H4 (cell line): ENCODE data around the gene RPRD1B. TPM values are rescaled to one million over a fixed set of nuclear protein-coding genes. Genes with fewer than 3 reads are reported as not detected.

Source experiments
- DNase-seq: peaks from one replicate; pipeline ENCODE4 v3.0.0-alpha.2; 2015; ENCODE audit warnings: low spot score
- total RNA-seq: library from RNA; depleted of rRNA; stranded (reverse); fragments of >200 nt; shearing (Covaris generic); gene quantifications from 2 replicates; pipeline ENCODE4 v1.2.3, GENCODE V29; 2014

Gene RPRD1B
- total RNA-seq, 1 experiment from 2014 or later, result 13.5 TPM

GRCh38 chr20:38120625-38120988 is 87.1 kb downstream of the RPRD1B start:
- DNase-seq, result no peak

GRCh38 chr20:38121741-38122140 is 88.2 kb downstream of the RPRD1B start:
- no peak for DNase-seq

DNA sequence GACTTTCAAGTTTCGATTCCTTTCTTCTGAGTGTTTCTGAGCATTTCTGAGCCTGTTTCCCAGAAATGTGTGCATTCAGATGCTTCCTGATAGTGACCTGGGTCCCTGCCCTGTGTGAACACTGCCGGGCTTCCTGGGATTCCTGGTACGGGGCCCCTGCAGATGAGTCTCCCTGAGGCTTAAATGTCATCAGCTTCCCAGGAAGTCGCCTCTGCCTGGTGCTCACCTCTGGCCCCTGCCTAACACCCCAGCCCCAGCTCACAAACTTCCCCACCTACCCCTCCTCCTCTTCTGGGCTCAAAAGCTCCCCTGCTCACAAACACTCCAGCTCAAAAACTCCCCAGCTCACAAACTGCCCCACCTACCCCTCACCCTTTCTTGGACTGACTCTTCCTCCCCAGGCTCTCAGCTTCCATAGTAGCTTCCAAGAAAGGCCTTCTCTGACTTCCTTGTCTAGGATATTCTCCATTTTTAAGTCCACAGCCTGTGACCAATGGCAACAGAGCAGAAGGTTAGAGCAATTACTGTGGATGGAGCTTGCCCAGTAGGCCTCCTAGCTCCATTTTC is 89.6 kb downstream of the RPRD1B start:
- DNase-seq, result no peak

GRCh38 chr20:38125157-38126056 is 91.9 kb downstream of the RPRD1B start:
- no peak for DNase-seq

DNA sequence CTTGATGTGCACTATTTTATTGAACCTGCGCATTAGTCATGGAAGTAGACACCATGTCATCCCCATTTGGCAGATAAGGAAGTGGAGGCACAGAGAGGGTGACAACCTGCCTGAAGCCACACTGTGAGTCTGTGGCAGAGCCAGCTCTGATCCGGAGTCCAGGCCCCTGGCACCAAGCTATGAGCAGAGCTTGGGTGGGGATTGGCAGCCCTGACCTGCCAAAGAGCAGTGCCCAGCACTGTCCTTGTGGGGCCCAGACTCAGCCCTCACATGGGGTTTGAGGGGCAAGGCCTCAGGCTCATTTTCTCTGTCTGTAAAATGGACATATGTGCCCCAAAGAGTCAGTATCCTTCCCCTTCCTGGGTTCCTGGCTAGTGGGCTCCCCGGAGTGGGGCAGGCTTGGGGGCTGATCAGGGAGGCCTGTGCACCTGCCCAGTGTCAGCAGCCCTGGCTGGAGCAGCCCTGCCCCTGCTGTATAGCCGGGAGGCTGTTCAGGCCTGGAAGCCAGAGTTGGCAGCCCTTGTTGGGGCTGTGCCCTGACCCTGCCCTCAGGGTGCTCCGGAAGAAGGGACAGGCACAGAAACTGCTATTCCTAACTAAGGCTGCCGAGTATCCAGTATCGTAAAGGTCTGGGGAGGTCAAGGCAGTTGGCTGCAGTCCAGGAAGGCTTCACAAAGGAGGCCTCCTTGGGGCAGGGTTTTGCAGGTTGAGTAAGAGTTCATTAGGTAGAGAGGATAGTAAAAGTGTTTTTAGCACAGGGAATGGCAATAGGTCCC is 92.8 kb downstream of the RPRD1B start:
- no peak for DNase-seq

DNA sequence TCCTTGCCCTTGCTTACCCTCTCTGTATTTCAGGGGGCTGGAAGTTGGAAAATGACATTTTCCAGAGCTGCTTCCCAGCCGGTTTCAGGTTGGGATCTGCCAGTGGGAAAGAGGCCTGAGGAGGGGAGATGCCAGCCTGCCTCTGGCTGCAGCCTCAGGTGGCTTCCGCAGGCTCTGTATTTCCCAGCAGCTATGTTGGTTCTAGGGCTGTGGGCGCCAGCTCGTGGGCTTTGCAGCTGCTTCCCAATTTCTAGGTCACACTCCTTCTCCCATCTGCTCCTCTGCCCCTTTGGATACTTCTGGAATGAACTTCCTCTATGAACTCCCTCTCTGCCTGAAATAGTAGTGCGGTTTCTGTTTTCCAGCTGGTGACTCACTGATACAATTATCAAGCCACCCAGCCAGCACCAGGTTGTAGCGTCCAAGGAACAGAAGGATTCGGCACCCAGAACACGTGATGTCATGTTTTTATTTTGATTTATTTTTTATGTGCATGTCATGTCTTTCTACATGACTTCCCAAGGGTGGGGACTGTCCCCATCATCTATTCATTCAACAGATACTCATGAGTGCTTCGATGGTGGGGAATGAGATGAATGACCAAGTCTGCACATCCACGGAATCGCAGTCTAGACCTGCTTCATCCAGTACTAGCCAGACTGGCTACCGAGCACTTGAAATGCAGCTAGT is 93.5 kb downstream of the RPRD1B start:
- DNase-seq, result peak; percentile 81

- no peak for DNase-seq
Observed at GRCh38 chr20:38127920-38128528, 94.5 kb downstream of the RPRD1B start.

DNA sequence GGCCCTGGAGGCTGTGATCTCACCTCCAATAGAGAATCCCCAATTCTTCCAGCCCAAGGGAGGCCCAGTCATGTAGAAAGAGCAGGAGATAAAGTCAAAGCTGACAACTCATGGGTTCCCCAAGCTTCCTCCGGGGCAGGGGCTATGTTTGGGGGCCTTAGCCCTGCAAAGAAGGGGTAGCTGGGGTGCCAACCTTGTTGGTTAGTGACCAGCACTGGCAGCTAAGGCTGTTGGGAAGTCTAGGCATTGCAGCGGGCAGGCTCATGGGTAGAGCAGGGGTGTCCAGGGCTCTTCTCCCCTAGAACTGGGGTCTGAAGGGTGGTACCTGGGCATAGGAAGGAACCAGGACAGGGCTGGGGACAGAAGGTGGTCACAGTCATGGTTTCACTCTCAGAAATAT is 95.1 kb downstream of the RPRD1B start:
- no peak for DNase-seq

- DNase-seq, result no peak
Observed at GRCh38 chr20:38129248-38129865, 95.8 kb downstream of the RPRD1B start.

DNA sequence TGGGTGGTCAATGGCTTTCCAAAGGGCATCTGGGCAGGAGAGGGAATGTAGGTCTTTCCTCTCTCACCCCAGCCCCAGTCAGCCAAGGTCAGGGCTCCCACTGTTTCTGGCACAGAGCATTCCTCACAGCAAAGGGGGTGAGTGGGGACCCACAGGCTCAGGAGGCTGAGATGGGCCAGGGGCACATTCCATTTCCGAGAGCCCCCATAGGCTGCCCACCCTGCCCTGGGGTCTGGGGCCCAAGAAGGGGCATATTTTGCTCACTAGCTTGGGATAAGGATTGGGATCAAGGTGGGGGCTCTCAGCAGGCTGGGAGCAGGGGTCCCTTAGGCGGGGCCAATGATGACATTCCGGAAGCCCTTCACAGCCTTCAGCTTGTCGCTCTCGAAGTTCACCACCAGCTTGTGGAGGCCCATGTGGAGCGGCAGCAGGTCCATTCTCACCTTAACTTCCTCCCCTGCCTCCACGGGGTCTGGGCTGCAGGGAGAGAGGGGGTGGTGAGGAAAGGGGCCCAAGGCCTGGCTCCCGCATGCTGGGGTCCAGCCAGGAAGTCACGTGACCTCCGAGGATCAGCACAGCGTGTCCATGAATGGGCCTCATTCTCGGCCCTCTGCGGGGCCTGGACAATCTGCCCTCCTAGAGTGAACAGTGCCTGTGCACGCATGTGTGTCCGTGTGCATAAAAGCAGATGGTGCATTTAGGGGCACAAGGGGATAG is 96.5 kb downstream of the RPRD1B start:
- no peak for DNase-seq

DNA sequence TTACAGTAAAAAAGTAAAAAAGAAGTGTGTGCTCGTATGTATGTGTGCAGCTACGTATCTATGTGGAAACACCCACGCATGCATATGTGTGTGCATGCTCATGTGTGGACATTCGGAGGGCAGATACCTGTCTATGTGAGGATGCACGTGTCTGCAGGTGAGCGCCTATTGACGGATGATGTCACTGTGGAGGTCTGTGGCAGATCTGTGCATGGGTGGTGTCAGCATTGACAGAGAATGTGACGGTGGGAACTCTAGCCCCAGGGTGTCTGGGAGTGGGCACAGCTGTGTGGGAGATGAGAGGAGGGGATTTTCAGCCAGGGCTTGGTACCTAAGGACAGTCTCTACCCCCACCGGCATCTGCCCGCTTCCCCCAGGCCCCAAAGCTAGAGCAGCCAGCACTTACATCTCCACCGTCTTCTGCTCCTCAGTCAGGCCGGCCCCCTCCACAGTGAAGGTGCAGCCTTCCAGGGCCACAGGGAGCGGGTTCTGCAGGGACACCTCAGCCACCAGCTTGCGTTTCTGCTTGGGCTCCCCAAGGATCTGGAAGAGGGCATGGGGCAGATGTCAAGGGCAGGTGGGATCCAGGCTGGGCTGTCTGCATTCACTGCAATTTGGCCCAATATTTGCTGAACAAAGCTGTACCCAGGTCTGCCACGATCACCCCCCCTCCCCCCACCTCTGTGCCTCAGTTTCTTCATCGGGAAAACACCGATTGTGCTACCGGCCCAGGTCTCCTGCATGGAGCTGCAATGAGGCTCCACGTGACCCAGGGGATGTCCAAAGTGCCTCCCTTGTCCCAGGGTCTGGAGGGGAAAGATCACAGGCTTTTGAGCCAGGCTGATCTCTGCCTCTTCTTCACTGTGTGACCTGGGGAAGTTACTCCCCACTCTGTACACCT is 97.4 kb downstream of the RPRD1B start:
- no peak for DNase-seq

GRCh38 chr20:38131588-38132121 is 98.1 kb downstream of the RPRD1B start:
- DNase-seq, result no peak

GRCh38 chr20:38132156-38132909 is 98.8 kb downstream of the RPRD1B start:
- no peak for DNase-seq

DNA sequence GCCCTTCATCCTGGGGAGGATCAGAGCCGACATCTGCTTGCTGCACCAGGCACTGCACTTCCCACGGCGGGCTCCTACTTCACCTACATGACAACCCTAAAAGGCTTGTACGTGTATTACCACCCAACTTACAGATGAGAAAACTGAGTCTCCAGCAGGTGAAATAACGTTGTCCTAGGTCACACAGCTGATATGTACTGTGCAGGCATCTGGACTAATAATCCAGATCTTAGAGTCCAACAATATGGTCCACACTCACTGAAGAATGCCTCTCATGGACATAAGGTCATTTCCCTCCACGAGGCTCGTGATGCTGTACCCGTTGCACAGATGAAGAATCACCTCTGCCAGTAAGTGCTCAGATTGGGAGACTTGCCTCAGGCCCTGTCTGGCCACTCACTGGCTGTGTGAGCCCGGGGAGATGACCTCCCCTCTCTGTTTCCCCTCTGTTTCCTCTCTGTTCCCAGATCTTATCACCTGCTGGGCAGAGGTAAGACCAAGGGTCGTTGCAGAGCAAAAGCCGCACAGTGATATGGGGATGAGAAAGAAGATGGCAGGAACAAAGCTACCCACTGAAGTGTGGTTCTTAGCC is 99.5 kb downstream of the RPRD1B start:
- no peak for DNase-seq

- DNase-seq, result no peak
Observed at GRCh38 chr20:38133680-38134426, 100.3 kb downstream of the RPRD1B start.

GRCh38 chr20:38134427-38135270 is 101.1 kb downstream of the RPRD1B start:
- peak; percentile 57 for DNase-seq
